Effector memory CD4-positive, alpha-beta T cell (primary cell): ENCODE results near the gene KLHL26.

Experiments
- DNase-seq, 3 donors: peaks; one replicate each; pipeline ENCODE4 v3.0.0-alpha.2; 2020
- H3K27ac ChIP-seq: 2 replicates; pipeline ENCODE4 v1.7.0; 2013; ENCODE audit warnings: mild to moderate bottlenecking, low read length, moderate library complexity; ENCODE audit not compliant: insufficient read depth, poor library complexity, severe bottlenecking
- H3K27me3 ChIP-seq: replicated peaks from 2 replicates; pipeline ENCODE4 v1.7.0; 2013; ENCODE audit warnings: mild to moderate bottlenecking, low read length; ENCODE audit not compliant: insufficient read depth, control insufficient read depth, poor library complexity, severe bottlenecking
- H3K36me3 ChIP-seq: 2 replicates; pipeline ENCODE4 v1.7.0; 2013; ENCODE audit warnings: mild to moderate bottlenecking, low read length, moderate library complexity; ENCODE audit not compliant: control insufficient read depth, insufficient read depth
- H3K4me1 ChIP-seq: 2 replicates; pipeline ENCODE4 v1.7.0; 2013; ENCODE audit warnings: low read length, mild to moderate bottlenecking; ENCODE audit not compliant: control insufficient read depth, insufficient read depth, poor library complexity, severe bottlenecking
- H3K4me3 ChIP-seq: 2 replicates; pipeline ENCODE4 v1.7.0; 2013; ENCODE audit warnings: low read length, low read depth, mild to moderate bottlenecking; ENCODE audit not compliant: insufficient read depth, poor library complexity, severe bottlenecking
- H3K9me3 ChIP-seq: 2 replicates; pipeline ENCODE4 v1.7.0; 2013; ENCODE audit warnings: mild to moderate bottlenecking, low read length, moderate library complexity; ENCODE audit not compliant: control insufficient read depth

Gene KLHL26

GRCh38 chr19:18704971-18705370, 68.1 kb downstream of the KLHL26 start:
- H3K4me1 ChIP-seq: peaks cover 16% of the 10 kb centered on the region
- no peaks in the 10 kb centered on the region for H3K9me3 ChIP-seq
- no peaks in the 10 kb centered on the region for H3K27me3 ChIP-seq
- no peak overlapping the region for H3K4me3 ChIP-seq
- H3K36me3 ChIP-seq: no peaks in the 10 kb centered on the region
- no peak for DNase-seq
- no peak overlapping the region for H3K27ac ChIP-seq

GRCh38 chr19:18708452-18709231, 71.8 kb downstream of the KLHL26 start:
- H3K9me3 ChIP-seq: no peaks in the 10 kb centered on the region
- no peaks in the 10 kb centered on the region for H3K27me3 ChIP-seq
- no peaks in the 10 kb centered on the region for H3K36me3 ChIP-seq
- H3K27ac ChIP-seq: no peak overlapping the region
- H3K4me3 ChIP-seq: no peak overlapping the region
- peaks cover 6% of the 10 kb centered on the region for H3K4me1 ChIP-seq
- no peak for DNase-seq

- Histone ChIP-seq H3K27me3 (no peaks in the 10 kb centered on the region), H3K9me3 (no peaks in the 10 kb centered on the region), H3K4me1 (peaks cover 6% of the 10 kb centered on the region), H3K27ac (no peak overlapping the region), H3K4me3 (no peak overlapping the region), H3K36me3 (no peaks in the 10 kb centered on the region)
- DNase-seq: no peak
Observed at GRCh38 chr19:18709546-18709945, 72.7 kb downstream of the KLHL26 start.

DNA sequence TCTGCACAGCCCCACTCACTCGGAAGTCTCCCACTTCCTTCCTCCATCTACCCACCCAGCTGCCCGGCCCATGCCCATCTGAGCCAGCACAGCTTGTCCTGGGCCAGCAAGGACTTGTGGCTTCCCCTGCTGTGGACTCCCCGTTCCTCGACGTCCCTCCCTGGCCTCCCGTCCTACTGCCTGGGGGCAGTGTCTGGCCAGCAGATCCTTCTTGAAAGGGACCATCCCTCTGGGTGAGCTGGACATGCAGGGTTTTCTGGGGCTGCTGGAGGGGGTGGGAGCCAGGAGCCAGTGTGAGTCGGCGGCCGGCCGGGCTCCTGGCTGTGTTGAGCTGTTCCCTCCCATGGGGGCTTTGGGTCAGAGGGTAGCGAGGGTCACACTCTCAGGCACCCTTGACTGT, 73.4 kb downstream of the KLHL26 start:
- Histone ChIP-seq H3K4me3 (no peak overlapping the region), H3K9me3 (no peaks in the 10 kb centered on the region), H3K4me1 (peaks cover 6% of the 10 kb centered on the region), H3K36me3 (no peaks in the 10 kb centered on the region), H3K27ac (no peak overlapping the region), H3K27me3 (no peaks in the 10 kb centered on the region)
- DNase-seq: no peak

- Histone ChIP-seq H3K27me3 (no peaks in the 10 kb centered on the region), H3K9me3 (no peaks in the 10 kb centered on the region), H3K27ac (no peak overlapping the region), H3K4me1 (peaks cover 6% of the 10 kb centered on the region), H3K36me3 (no peaks in the 10 kb centered on the region), H3K4me3 (no peak overlapping the region)
- no peak for DNase-seq
Observed at GRCh38 chr19:18710996-18711751, 74.3 kb downstream of the KLHL26 start.

DNA sequence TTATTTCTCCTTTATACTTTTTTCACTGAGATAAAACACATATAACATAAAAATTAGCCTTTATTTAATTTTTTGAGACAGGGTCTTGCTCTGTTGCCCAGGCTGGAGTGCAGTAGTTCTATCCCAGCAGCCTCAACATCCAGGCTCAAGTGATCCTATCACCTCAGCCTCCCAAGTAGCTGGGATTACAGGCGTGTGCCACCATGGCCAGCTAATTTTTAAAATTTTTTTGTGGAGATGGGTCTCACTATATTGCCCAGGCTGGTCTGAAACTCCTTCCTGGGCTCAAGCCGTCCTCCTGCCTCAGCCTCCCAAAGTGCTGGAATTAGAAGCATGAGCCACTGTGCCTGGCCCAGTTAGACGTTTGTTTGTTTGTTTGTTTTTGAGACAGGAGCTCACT, 75.1 kb downstream of the KLHL26 start:
- DNase-seq: no peak
- no peaks in the 10 kb centered on the region for H3K9me3 ChIP-seq
- H3K4me1 ChIP-seq: peaks cover 6% of the 10 kb centered on the region
- no peak overlapping the region for H3K27ac ChIP-seq
- H3K27me3 ChIP-seq: no peaks in the 10 kb centered on the region
- H3K36me3 ChIP-seq: no peaks in the 10 kb centered on the region
- no peak overlapping the region for H3K4me3 ChIP-seq

GRCh38 chr19:18712981-18713380, 76.2 kb downstream of the KLHL26 start:
- H3K36me3 ChIP-seq: no peaks in the 10 kb centered on the region
- H3K27me3 ChIP-seq: no peaks in the 10 kb centered on the region
- DNase-seq: no peak
- no peaks in the 10 kb centered on the region for H3K9me3 ChIP-seq
- H3K4me1 ChIP-seq: peaks cover 6% of the 10 kb centered on the region
- no peak overlapping the region for H3K27ac ChIP-seq
- H3K4me3 ChIP-seq: no peak overlapping the region

DNA sequence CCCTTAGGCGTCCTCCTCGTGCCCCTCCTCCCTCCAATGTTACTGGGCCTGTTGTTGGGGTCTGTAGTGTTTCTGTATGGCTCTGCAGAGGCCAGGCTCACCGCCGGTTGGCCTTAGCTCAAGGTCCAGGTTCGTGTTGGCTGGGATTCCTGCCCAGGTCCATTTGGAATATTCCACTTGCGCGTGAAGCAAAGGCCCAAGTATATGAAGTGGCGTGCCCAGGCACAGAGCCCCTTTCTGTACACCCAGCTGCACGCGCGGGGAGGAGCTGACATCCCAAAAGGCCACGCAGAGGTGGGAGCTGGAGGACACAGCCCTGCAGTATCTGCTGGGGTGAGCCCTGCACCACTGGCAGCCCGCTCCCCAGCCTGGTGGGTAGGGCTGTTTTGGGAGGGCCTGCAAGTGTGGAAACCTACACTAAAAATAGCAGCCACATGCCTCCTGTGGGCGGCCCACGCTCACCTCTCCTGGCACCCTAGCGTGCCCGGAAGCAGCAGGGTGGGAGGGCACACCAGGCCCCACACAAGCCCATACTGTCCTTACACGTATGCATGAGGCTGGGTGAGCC, 76.8 kb downstream of the KLHL26 start:
- H3K4me3 ChIP-seq: no peak overlapping the region

DNA sequence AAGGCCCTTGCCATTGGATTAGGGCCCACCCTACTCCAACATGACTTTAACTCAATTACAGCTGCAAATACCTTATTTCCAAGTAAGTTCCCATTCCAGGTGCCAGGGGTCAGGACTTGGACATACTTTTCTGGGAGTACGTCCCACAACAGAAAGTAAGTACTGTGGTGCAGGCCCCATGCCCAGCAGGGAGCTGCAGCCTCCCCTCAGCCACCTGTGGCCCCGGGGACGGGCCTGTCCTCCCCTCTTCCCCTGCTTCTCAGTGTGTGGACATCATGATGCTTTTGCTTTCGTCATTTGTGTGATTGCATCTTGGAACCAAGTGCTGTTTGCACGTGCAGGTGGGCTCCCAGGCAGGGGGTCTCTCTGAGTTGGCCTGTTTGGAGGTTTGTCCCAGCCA, 78.6 kb downstream of the KLHL26 start:
- Histone ChIP-seq H3K9me3 (no peaks in the 10 kb centered on the region), H3K27me3 (no peaks in the 10 kb centered on the region), H3K36me3 (no peaks in the 10 kb centered on the region), H3K4me1 (no peaks in the 10 kb centered on the region), H3K27ac (no peak overlapping the region), H3K4me3 (no peak overlapping the region)
- DNase-seq: no peak

More for the DNA sequence above, 76.8 kb downstream of the KLHL26 start:
- DNase-seq: no peak
- H3K27me3 ChIP-seq: no peaks in the 10 kb centered on the region
- no peaks in the 10 kb centered on the region for H3K36me3 ChIP-seq
- H3K4me1 ChIP-seq: peaks cover 6% of the 10 kb centered on the region
- H3K27ac ChIP-seq: no peak overlapping the region
- H3K9me3 ChIP-seq: no peaks in the 10 kb centered on the region

DNA sequence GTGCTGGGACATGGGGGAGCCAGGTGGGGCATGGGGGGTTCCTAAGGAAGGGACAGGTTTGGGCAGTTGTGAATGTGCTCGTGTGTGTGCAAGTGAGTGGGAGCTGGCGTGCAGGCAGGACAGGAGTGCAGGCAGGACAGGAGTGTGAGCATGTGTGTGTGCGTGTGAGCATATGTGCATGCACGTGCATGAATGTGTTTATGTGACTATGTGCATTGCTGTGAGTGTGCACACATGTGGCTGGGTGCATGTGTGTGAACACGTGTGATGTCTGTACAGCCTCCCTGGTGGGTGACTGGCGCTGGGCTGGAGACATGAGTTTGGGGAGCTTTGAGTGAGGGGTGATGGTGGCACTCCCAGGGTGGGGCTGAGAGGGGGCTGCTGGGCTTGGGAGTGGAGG, 80.0 kb downstream of the KLHL26 start:
- no peaks in the 10 kb centered on the region for H3K4me1 ChIP-seq
- no peak overlapping the region for H3K27ac ChIP-seq
- H3K4me3 ChIP-seq: no peak overlapping the region
- H3K27me3 ChIP-seq: no peaks in the 10 kb centered on the region
- DNase-seq: no peak
- no peaks in the 10 kb centered on the region for H3K9me3 ChIP-seq
- no peaks in the 10 kb centered on the region for H3K36me3 ChIP-seq
